Activated CD8-positive, alpha-beta T cell treated with anti-CD3 and anti-CD28 coated beads, Interleukin-2, amount 10 ng/mL, durations not matched to agents 7 days and 5 days (primary cell): ENCODE results near the gene P3H1. TPM values are rescaled to one million over a fixed set of nuclear protein-coding genes. Genes with fewer than 3 reads are reported as not detected.
A peak's percentile ranks its signal among the peaks of the same experiment; 100 is the strongest.
"Not testable (repeated sequence)": the region's sequence is repeated elsewhere in the genome, so short reads cannot be mapped to it uniquely, and the experiment has no call there.

Experiments
- ATAC-seq: fragments of 150-1000 bp; cut with Tn5 transposase; one replicate; pipeline ENCODE4 v1.10.0; 2021; ENCODE audit warnings: moderate library complexity
- CTCF ChIA-PET: fragments of 350-600 bp; sonication (Branson Sonifier 250); formaldehyde crosslinking; loops from one replicate; lab custom pipeline; 2021; ENCODE audit warnings: antibody characterized with exemption; lab: Charles Lee
- POLR2A ChIA-PET: fragments of 350-600 bp; sonication (Branson Sonifier 250); formaldehyde crosslinking; loops from one replicate; lab custom pipeline; 2021; ENCODE audit warnings: antibody characterized with exemption; lab: Charles Lee
- DNase-seq: peaks from one replicate; pipeline ENCODE4 v3.0.0-alpha.2; 2020
- H3K27ac Mint-ChIP-seq: one replicate; pipeline ENCODE4 v1.8.0; 2021; ENCODE audit warnings: mild to moderate bottlenecking, mixed read lengths
- H3K27me3 Mint-ChIP-seq: one replicate; pipeline ENCODE4 v1.8.0; 2021; ENCODE audit warnings: low read depth, mixed read lengths
- H3K36me3 Mint-ChIP-seq: one replicate; pipeline ENCODE4 v1.8.0; 2021; ENCODE audit warnings: low read depth, mixed read lengths
- H3K4me1 Mint-ChIP-seq: one replicate; pipeline ENCODE4 v1.8.0; 2021; ENCODE audit warnings: low read depth, mixed read lengths
- H3K4me3 Mint-ChIP-seq: one replicate; pipeline ENCODE4 v1.8.0; 2021; ENCODE audit warnings: mild to moderate bottlenecking, mixed read lengths
- H3K9me3 Mint-ChIP-seq: one replicate; pipeline ENCODE4 v1.8.0; 2022; ENCODE audit warnings: mixed read lengths; ENCODE audit not compliant: insufficient read depth
- total RNA-seq, 2 experiments: library from RNA; stranded (reverse); gene quantifications; one replicate each; pipeline ENCODE4 v1.2.3, GENCODE V29; 2021

The P3H1 gene
- 10 to 100 TPM; 42.9 to 45.5 TPM for total RNA-seq

DNA sequence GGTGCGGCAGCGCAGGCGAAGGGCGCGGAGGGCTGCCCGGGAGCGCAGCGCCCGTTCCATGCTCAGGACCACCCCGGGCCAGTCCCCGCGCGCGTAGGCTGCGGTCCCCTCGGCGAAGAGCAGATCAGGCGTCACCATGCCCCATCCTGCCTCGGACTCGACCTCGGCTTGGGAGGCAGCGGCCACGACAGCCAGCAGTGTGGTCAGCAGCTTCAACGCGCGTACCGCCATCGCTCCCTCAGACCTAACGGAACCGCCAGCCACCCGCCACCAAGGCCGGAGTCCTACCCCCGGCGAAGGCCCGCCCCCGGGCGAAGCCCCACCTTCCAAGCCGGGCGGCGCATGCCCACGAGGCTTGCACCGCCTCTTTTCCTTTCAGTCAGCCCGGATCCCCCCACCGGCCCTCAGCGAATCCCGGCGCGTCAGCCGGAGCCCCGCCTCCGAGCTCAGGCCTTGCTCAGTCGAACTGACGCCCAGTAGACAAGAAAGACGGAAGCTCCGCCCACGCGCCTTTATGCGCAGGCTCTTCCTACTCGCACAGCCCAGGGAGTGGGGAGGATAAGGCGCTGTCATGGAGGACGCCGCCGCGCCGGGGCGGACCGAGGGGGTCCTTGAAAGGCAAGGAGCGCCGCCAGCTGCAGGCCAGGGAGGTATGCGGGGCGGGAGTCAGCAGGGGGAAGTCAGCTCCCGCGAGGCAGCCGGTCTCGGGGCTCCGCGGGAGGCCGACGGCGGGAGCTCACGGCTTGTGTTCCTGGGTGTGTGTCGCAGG, at the start of gene P3H1, which contains the start of gene C1orf50:
Gene P3H1 (minus strand): TSS at position 288 of the 769 bp plus-strand sequence. CDS start 57 bp downstream, at position 231.
Gene C1orf50 (plus strand): TSS at position 509 of the 769 bp plus-strand sequence. CDS start 63 bp downstream, at position 572.
- Mint-ChIP-seq H3K36me3 (peaks cover 26% of the 10 kb centered on the region), H3K27me3 (no peaks in the 10 kb centered on the region), H3K4me3 (no peak within 1 kb of the TSS), H3K27ac (peak within 1 kb of the TSS; percentile 96), H3K9me3 (no peaks in the 10 kb centered on the region), H3K4me1 (peaks cover 31% of the 10 kb centered on the region)
- ChIA-PET CTCF (interaction anchor here (0.6 to 5.9 kb wide), 26 partner anchors 9 to 593 kb away, joined by 3 to 90 read pairs (median 5); partner anchors contain the start of genes PPCS, PPIH and ZNF691), POLR2A (interaction anchor here (0.6 to 2.8 kb wide), 32 partner anchors 9 to 602 kb away, joined by 3 to 36 read pairs (median 5); partner anchors contain the start of genes ERMAP, FOXJ3, PPIH and SVBP)
- DNase-seq (peak; percentile 100), ATAC-seq (peak; percentile 96)

DNA sequence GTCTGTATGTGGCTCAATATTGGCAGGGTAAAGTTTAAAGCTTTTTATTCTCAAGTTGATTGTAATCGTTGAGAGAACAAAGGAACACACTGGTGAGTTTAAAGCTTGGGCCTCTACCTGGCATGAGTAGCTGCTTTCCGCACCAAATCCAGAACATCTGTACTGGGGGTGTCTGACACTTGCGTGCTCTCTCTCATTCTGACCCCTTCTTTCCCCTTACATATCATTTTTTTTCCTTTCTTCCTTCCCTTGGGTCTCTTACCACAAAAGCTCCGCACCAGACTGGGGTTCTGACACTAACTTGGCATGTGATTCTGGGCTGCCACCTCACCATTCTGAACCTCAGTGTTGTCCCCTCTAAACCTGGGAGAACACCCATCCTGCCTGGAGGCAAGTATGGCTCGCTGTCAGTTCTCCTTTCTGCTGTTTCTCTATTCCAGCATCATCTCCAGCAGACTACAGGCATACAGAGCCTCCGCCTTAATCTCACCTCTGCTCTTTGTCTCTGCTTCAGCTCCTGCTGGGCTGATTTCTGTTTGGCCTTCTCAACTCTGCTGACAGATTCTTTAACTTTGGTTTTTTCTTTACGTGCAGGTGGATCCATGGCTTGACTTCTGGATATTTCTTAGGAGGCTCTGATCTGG, 49.2 kb upstream of the P3H1 start:
- Mint-ChIP-seq H3K4me1 (peaks cover 23% of the 10 kb centered on the region), H3K4me3 (peak overlapping the region; percentile 86), H3K9me3 (no peaks in the 10 kb centered on the region), H3K27ac (peak overlapping the region; percentile 82), H3K36me3 (peaks cover 5% of the 10 kb centered on the region), H3K27me3 (no peaks in the 10 kb centered on the region)
- ChIA-PET POLR2A (interaction anchor here (1.0 to 2.2 kb wide), 4 partner anchors 8 to 49 kb away, joined by 3 to 17 read pairs (median 10); partner anchors contain the start of genes C1orf50, P3H1 and ZNF691), CTCF (interaction anchor here (1.3 to 2.9 kb wide), 6 partner anchors 22 to 258 kb away, joined by 3 to 21 read pairs (median 6); partner anchors contain the start of genes C1orf50, P3H1 and ZNF691)
- DNase-seq (peak; percentile 28), ATAC-seq (peak; percentile 5)

DNA sequence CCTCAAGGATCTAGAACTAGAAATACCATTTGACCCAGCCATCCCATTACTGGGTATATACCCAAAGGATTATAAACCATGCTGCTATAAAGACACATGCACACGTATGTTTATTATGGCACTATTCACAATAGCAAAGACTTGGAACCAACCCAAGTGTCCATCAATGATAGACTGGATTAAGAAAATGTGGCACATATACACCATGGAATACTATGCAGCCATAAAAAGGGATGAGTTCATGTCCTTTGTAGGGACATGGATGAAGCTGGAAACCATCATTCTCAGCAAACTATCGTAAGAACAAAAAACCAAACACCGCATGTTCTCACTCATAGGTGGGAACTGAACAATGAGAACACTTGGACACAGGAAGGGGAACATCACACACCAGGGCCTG, 48.0 kb upstream of the P3H1 start:
- CTCF ChIA-PET, result interaction anchor here (2.1 kb wide), 1 partner anchor 37 kb away, joined by 9 read pairs; no protein-coding TSS in a partner anchor
- DNase-seq, POLR2A ChIA-PET, H3K27ac Mint-ChIP-seq, ATAC-seq, H3K9me3 Mint-ChIP-seq, H3K36me3 Mint-ChIP-seq, H3K4me3 Mint-ChIP-seq, H3K27me3 Mint-ChIP-seq: not testable (repeated sequence)
- peaks cover 19% of the 10 kb centered on the region for H3K4me1 Mint-ChIP-seq

GRCh38 chr1:42807056-42807668, 40.3 kb upstream of the P3H1 start:
- no peak overlapping the region for H3K27ac Mint-ChIP-seq
- DNase-seq (no peak), ATAC-seq (no peak)
- H3K4me3 Mint-ChIP-seq, result no peak overlapping the region
- peaks cover 7% of the 10 kb centered on the region for H3K36me3 Mint-ChIP-seq
- peaks cover 5% of the 10 kb centered on the region for H3K4me1 Mint-ChIP-seq
- H3K9me3 Mint-ChIP-seq, result no peaks in the 10 kb centered on the region
- peaks cover under 1% of the 10 kb centered on the region for H3K27me3 Mint-ChIP-seq
- POLR2A ChIA-PET, result interaction anchor here (0.6 to 2.4 kb wide), 2 partner anchors 10 to 396 kb away, joined by 3 to 7 read pairs; partner anchors contain the start of genes ERMAP and SVBP
- CTCF ChIA-PET, result no interaction called here

GRCh38 chr1:42806593-42806992, 39.8 kb upstream of the P3H1 start:
- peaks cover 5% of the 10 kb centered on the region for H3K4me1 Mint-ChIP-seq
- POLR2A ChIA-PET, result interaction anchor here (0.6 kb wide), 1 partner anchor 397 kb away, joined by 3 read pairs; no protein-coding TSS in a partner anchor
- H3K27ac Mint-ChIP-seq, result no peak overlapping the region
- H3K27me3 Mint-ChIP-seq, result peaks cover 2% of the 10 kb centered on the region
- CTCF ChIA-PET, result no interaction called here
- H3K4me3 Mint-ChIP-seq, result no peak overlapping the region
- ATAC-seq (no peak), DNase-seq (no peak)
- peaks cover 7% of the 10 kb centered on the region for H3K36me3 Mint-ChIP-seq
- H3K9me3 Mint-ChIP-seq, result no peaks in the 10 kb centered on the region

DNA sequence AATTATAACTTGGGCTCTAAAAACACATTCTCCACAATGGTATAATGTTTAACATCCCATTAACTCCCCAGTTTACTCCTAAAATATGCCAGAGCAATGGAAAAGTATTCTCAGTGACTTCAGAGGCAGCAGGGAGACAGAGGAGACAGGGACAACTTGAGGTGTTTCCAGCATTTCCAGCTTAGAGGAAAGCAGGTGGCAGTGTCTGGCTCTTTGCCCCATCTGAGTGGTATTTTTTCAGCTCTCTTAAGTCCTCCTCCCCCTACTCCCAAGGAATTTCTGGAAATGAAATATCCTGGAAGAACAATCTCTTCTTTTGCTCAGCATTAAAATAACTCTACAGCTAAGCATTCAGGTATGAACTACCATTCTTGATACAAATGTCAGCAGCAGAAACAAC, 39.3 kb upstream of the P3H1 start:
- Mint-ChIP-seq H3K27ac (no peak overlapping the region), H3K4me3 (no peak overlapping the region), H3K27me3 (peaks cover 2% of the 10 kb centered on the region), H3K36me3 (peaks cover 7% of the 10 kb centered on the region), H3K9me3 (no peaks in the 10 kb centered on the region), H3K4me1 (peaks cover 5% of the 10 kb centered on the region)
- no peak for DNase-seq
- ChIA-PET POLR2A (no interaction called here), CTCF (no interaction called here)
- ATAC-seq, result no peak

DNA sequence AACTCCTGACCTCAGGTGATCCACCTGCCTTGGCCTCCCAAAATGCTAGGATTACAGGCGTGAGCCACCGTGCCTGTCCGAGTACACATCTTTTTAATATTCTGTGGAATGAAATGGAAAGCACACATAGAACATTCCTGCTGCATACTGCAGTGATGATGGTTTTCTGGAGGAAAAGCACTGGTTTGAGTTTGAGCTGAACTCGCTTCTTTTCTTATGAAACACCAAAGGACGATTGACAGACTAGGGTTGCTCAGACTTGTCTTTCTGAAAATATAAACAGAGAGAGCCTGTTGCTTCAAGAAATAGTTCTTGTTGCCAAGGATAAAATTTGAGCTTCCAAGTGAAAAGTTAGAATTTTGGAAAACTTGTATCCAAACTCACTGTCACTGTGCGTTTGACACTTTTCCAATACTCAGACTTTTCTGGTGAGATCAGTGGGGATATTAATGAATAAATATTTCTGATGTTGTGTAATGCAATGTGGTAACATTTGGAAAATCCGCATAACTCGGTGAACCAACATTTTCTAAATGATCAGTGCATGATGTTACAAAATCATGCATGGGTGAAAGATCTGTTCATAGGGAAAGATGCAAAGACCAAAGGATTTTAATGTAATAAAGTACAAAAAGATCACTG, 35.1 kb upstream of the P3H1 start:
- CTCF ChIA-PET, result no interaction called here
- peaks cover 8% of the 10 kb centered on the region for H3K27me3 Mint-ChIP-seq
- no peak overlapping the region for H3K4me3 Mint-ChIP-seq
- no peak for DNase-seq
- POLR2A ChIA-PET, result interaction anchor here (1.3 kb wide), 1 partner anchor 15 kb away, joined by 3 read pairs; the partner anchor contains the start of gene ERMAP
- no peaks in the 10 kb centered on the region for H3K4me1 Mint-ChIP-seq
- no peak for ATAC-seq
- H3K27ac Mint-ChIP-seq, result no peak overlapping the region
- H3K9me3 Mint-ChIP-seq, result no peaks in the 10 kb centered on the region
- peaks cover 7% of the 10 kb centered on the region for H3K36me3 Mint-ChIP-seq

GRCh38 chr1:42797979-42798378, 31.2 kb upstream of the P3H1 start:
- H3K36me3 Mint-ChIP-seq, result no peaks in the 10 kb centered on the region
- no peak overlapping the region for H3K27ac Mint-ChIP-seq
- no peak overlapping the region for H3K4me3 Mint-ChIP-seq
- ChIA-PET POLR2A (no interaction called here), CTCF (interaction anchor here (0.8 kb wide), 1 partner anchor 12 kb away, joined by 3 read pairs; no protein-coding TSS in a partner anchor)
- H3K27me3 Mint-ChIP-seq, result peaks cover 10% of the 10 kb centered on the region
- no peaks in the 10 kb centered on the region for H3K4me1 Mint-ChIP-seq
- no peak for ATAC-seq
- DNase-seq, result no peak
- no peaks in the 10 kb centered on the region for H3K9me3 Mint-ChIP-seq

GRCh38 chr1:42797414-42797813, 30.6 kb upstream of the P3H1 start:
- no peak overlapping the region for H3K27ac Mint-ChIP-seq
- H3K36me3 Mint-ChIP-seq, result no peaks in the 10 kb centered on the region
- peaks cover 10% of the 10 kb centered on the region for H3K27me3 Mint-ChIP-seq
- CTCF ChIA-PET, result interaction anchor here (0.8 kb wide), 1 partner anchor 12 kb away, joined by 3 read pairs; no protein-coding TSS in a partner anchor
- POLR2A ChIA-PET, result no interaction called here
- H3K9me3 Mint-ChIP-seq, result no peaks in the 10 kb centered on the region
- DNase-seq (no peak), ATAC-seq (no peak)
- H3K4me1 Mint-ChIP-seq, result no peaks in the 10 kb centered on the region
- no peak overlapping the region for H3K4me3 Mint-ChIP-seq

DNA sequence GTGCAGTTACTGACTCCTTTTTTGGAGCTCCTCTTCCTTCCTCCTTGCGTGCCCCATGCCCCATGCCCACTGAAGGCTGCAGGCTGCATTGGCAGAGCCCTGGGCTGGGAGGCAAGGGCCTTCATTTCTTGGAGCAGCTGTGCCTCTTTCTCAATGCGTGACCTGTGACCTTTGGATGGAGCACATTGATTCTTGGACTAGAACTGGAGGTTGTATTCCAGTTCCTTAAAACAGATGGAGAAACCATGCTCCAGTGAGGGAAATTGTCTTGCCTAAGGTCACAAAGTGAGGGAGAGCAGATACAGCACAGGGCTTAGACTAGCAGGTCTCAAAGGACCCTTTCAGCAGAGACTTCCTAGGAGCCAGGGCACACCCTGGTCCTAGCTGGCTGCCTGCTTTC, 27.0 kb upstream of the P3H1 start:
- Mint-ChIP-seq H3K36me3 (no peaks in the 10 kb centered on the region), H3K9me3 (no peaks in the 10 kb centered on the region), H3K27ac (no peak overlapping the region), H3K4me1 (no peaks in the 10 kb centered on the region), H3K27me3 (peaks cover 5% of the 10 kb centered on the region), H3K4me3 (no peak overlapping the region)
- CTCF ChIA-PET, result interaction anchor here (0.8 kb wide), 1 partner anchor 16 kb away, joined by 3 read pairs; no protein-coding TSS in a partner anchor
- ATAC-seq (no peak), DNase-seq (no peak)
- POLR2A ChIA-PET, result interaction anchor here (0.6 kb wide), 1 partner anchor 285 kb away, joined by 3 read pairs; no protein-coding TSS in a partner anchor

GRCh38 chr1:42788021-42788420, 21.2 kb upstream of the P3H1 start:
- POLR2A ChIA-PET, result no interaction called here

More at GRCh38 chr1:42788021-42788420, 21.2 kb upstream of the P3H1 start:
- ATAC-seq (no peak), DNase-seq (no peak)
- Mint-ChIP-seq H3K4me1 (peaks cover 20% of the 10 kb centered on the region), H3K27ac (no peak overlapping the region), H3K4me3 (no peak overlapping the region), H3K9me3 (no peaks in the 10 kb centered on the region), H3K36me3 (peaks cover 5% of the 10 kb centered on the region), H3K27me3 (no peaks in the 10 kb centered on the region)
- CTCF ChIA-PET, result no interaction called here
